Measurements from ENCODE around the gene DOLK.

DNA sequence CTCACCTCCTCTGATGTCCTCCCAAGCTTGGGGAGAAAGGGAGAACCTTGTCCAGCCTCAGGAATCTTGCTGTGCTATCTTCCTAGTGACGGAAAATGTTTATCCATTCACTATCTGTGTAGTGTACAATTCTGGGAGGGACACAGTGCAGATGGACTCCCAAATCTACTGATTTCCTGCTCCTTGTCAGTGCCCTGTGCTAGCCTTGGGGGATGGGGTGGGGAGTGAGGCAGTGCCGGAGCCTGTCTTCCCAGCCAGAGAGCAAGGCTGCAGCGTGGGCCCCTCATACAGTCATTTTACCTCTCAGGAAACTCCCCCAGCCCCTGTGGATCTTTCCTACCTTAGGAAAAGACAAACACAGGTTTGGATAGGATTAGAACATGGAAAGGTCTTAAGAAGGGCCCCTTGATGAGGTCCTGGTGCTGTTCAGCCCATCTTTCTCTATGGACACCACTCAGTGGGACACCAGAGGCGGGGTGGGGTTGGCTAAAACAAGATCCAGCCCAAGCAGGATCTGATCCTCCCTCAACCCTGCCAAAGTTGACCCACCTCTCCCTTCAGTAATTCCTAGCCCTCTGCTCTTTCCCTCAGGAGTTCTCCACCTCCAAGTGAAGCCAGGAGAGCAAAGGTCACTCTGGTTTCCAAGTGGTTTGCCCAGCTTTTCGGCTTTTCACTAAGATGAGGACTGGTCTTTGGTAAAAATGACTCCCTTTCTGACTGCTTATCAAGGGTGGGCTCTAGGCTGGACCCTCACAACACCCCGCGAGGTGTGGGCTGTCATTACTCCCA lies 3.4 kb downstream of the DOLK start:
- TF ChIP-seq, protein P1, sequence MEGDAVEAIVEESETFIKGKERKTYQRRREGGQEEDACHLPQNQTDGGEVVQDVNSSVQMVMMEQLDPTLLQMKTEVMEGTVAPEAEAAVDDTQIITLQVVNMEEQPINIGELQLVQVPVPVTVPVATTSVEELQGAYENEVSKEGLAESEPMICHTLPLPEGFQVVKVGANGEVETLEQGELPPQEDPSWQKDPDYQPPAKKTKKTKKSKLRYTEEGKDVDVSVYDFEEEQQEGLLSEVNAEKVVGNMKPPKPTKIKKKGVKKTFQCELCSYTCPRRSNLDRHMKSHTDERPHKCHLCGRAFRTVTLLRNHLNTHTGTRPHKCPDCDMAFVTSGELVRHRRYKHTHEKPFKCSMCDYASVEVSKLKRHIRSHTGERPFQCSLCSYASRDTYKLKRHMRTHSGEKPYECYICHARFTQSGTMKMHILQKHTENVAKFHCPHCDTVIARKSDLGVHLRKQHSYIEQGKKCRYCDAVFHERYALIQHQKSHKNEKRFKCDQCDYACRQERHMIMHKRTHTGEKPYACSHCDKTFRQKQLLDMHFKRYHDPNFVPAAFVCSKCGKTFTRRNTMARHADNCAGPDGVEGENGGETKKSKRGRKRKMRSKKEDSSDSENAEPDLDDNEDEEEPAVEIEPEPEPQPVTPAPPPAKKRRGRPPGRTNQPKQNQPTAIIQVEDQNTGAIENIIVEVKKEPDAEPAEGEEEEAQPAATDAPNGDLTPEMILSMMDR (IDR thresholded peaks at IDR 0.05; ENCODE audit: low read length): no peak
- TF ChIP-seq EZH2 (IDR thresholded peaks at IDR 0.05; ENCODE audit: borderline replicate concordance, low read length): no peak
